ENCODE data around the gene GABPB2.

The GABPB2 gene

GRCh38 chr1:151146072-151146411 is 75.5 kb downstream of the GABPB2 start:
- peak overlapping the region; percentile 65 for H3K4me3 ChIP-seq (ENCODE audit: low read depth, low read length)
- no peak for DNase-seq (ENCODE audit: low read depth)
- TF ChIP-seq CTCF (IDR thresholded peaks at IDR 0.05; ENCODE audit: low read depth, low read length, missing control alignments), result no peak

DNA sequence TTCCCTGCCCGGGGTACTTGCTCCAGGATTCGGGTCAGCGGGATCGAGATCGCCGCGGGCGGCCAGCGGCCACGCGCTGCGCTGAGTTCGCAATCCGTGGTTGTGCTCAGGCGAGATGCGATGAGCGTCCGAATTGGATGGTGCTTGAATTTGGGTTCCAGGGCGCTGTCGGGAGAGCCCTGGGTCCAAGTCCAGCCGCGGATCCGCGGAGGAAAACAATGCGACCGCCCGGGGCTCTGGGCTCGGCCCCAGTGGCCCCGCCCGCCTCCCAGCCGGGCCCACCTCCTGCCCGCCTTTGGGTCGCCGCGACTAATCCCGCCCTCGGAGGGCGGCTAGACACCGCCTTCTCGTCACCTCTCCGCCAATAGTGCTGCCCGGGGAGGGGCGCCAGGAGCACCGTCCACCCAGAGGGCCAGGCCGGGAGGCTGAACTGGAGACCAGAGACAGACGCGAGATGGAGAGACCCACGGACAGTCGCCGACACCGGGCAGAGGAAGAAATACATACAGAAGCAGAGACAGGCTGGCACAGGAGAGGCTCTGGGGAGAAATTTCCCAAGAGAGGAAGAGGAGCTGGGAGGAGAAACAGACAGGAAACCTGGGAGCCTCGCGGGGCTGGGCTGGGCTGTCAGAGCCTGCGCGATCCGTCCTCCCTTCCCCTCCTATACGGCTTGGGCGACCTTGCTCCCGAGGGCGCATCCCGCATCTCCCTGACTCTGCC is 76.0 kb downstream of the GABPB2 start, which contains the start of gene SEMA6C:
SEMA6C (minus strand) TSS at position 220 of the 720 bp plus-strand sequence. CDS start 4,010 bp downstream, outside the sequence.
- DNase-seq (ENCODE audit: low read depth), result peak; percentile 36
- peak within 1 kb of the TSS; percentile 65 for H3K4me3 ChIP-seq (ENCODE audit: low read depth, low read length)
- no peak for TF ChIP-seq CTCF (IDR thresholded peaks at IDR 0.05; ENCODE audit: low read depth, low read length, missing control alignments)

- H3K4me3 ChIP-seq (ENCODE audit: low read depth, low read length), result peak overlapping the region; percentile 65
- TF ChIP-seq CTCF (IDR thresholded peaks at IDR 0.05; ENCODE audit: low read depth, low read length, missing control alignments), result no peak
- no peak for DNase-seq (ENCODE audit: low read depth)
Measured at GRCh38 chr1:151147132-151147503, 76.6 kb downstream of the GABPB2 start.

- no peak for DNase-seq (ENCODE audit: low read depth)
- no peak overlapping the region for H3K4me3 ChIP-seq (ENCODE audit: low read depth, low read length)
- no peak for TF ChIP-seq CTCF (IDR thresholded peaks at IDR 0.05; ENCODE audit: low read depth, low read length, missing control alignments)
Measured at GRCh38 chr1:151147665-151148064, 77.1 kb downstream of the GABPB2 start.

DNA sequence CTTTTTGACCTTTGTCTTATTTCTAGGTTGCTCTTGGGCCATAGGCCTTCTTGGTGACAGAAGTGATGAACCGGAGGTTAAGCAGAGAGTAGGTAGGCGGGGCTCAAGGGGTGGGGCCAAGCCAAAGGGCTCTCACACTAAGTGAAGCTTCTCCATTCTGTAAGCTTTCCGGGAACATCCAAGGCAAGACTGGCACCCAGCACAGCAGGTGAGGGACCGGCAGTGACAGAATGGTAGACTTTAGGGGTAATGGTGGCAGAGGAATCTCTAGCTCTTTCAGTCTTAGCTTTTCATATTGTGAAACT is 85.9 kb downstream of the GABPB2 start, which contains the start of gene TNFAIP8L2:
TNFAIP8L2 (plus strand) TSS at position 135 of the 305 bp plus-strand sequence. CDS start 2,049 bp downstream, outside the sequence.
- TF ChIP-seq CTCF (IDR thresholded peaks at IDR 0.05; ENCODE audit: low read depth, low read length, missing control alignments), result no peak
- DNase-seq (ENCODE audit: low read depth), result peak; percentile 34

GRCh38 chr1:151157067-151157531 is 86.5 kb downstream of the GABPB2 start:
- H3K4me3 ChIP-seq (ENCODE audit: low read depth, low read length), result peak overlapping the region; percentile 64
- TF ChIP-seq CTCF (IDR thresholded peaks at IDR 0.05; ENCODE audit: low read depth, low read length, missing control alignments), result no peak
- DNase-seq (ENCODE audit: low read depth), result no peak

More for the DNA sequence above, 85.9 kb downstream of the GABPB2 start, which contains the start of gene TNFAIP8L2:
- peak within 1 kb of the TSS; percentile 64 for H3K4me3 ChIP-seq (ENCODE audit: low read depth, low read length)

DNA sequence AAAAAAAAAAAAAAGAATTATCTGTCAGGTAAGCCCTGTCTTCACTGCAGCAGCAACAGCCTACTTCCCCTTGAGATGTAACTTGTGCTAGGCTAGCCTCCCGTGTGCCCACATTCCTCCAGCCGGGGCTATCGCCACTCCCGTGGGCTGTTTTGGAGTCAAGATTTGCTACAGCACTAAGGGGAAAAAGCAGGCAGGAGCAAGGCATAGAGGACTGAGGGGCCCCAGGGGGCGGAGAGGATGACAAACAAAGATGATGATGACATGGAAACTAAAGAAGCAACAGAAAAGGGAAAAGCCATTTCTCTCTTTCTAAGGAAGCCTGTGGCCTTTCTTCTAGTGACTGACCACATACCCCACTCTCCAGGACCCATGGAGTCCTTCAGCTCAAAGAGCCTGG is 87.8 kb downstream of the GABPB2 start:
- no peak overlapping the region for H3K4me3 ChIP-seq (ENCODE audit: low read depth, low read length)
- DNase-seq (ENCODE audit: low read depth), result no peak
- no peak for TF ChIP-seq CTCF (IDR thresholded peaks at IDR 0.05; ENCODE audit: low read depth, low read length, missing control alignments)

Measured in GM12864 (cell line).